ENCODE results near the gene C3orf70.

Gene C3orf70

DNA sequence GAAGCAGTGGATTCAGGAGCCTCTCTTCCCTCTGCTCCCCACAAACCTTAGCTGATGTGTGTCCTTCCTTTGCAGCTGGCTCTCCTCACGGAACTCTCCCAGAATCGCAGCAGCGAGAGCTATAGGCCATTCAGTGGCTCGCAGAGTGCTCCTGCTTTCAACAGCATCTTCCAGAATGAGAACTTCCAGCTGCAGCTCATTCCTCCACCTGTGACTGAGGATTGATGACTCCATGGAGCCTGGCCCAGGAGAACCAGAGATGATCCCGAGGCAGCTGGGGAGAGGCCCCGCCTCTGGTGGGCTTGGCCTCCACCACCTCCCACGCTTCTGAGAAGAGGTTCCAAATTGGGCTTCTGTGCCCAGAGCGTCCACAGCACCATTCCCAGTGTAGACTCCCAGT is 101.1 kb downstream of the C3orf70 start:
- DNase-seq (ENCODE audit: low spot score), result no peak

DNA sequence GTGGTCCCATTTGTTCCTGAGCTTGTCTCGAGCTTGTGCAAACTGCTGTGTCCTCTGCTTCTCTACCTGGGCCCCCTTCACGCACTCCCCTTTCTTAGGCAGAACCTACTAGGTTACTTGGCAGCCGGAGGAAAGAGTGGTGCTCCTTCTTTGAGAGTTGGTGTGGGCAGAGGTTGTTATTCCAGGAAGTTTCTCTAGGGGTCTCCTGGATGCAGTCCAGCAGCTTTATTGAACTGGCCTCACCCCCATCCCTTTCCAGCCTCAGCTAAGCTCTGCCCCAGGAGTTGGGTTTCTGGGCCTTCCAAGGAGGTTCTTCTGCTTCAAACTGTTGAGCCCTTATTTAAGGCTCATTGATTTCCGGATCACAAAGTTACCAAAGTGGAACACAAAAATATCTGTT is 103.2 kb downstream of the C3orf70 start:
- no peak for DNase-seq (ENCODE audit: low spot score)

DNA sequence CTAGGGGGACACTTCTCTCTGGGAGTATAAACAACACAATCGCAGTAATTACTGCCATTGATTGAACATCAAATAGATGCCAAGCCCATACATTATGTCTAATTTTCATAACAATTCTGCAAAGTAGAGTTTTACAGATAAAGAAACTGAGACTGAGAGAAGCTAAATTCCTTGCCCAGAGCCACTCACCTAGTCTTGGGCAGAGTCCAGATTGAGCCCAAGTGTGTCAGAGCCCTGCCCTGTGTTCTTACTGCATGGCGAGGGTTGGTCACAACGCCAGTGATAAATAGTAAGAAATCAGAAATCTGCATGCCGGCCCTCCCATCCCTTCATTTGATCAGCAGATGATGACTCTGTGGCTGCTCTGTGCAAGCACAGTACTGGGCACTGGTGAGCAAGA is 106.3 kb downstream of the C3orf70 start:
- DNase-seq (ENCODE audit: low spot score), result no peak

DNA sequence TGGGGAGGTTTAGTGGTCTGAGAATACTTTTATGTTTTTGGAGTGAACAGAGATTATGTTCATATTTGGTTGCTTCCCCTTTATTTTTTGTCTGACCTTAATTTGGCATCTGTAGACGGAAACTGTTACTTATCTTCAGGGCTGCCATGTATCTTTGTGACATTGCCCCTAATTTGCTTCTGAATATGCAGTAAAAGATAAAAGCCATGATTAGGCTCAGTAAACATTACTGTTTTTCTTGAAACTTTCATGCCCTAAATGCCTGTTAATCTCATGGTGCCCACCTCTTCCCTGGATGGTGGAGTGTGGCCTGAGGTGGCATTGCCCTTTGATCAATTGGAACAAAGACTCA is 106.7 kb downstream of the C3orf70 start:
- no peak for DNase-seq (ENCODE audit: low spot score)

DNA sequence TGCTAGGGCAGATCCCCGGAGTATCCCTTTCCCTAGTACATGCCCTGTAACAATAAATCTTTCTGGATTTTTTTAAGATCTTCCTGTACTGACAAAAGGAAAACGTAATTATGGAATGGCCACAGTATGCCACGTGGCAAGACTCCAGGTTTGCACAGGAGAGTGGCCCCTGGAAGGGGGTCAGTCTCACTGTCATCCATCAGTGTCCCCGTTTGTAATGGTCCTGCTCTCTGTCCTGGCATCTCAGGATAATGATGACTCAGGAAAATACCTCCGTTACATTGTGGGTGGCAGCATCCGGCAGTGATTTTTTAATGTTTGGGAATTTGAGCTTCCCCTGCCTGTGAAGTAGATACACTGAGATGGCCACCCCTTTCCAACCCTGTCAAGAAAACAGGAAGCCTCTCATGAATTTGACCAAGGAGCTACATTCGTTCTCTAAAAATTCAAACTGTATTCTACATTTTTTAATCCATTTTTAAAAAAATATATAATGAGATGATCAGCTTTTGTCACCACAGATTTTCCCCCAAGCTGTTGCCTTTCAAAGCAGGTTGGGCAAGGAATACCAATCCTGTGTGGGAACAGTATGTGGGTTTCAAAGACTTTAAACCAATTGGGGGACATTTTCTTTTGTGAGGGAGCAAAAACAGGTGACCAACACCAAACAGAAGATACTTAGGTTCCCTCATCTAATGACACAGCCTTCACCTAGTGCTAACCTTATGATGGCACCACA is 110.4 kb downstream of the C3orf70 start:
- DNase-seq (ENCODE audit: low spot score), result no peak

DNA sequence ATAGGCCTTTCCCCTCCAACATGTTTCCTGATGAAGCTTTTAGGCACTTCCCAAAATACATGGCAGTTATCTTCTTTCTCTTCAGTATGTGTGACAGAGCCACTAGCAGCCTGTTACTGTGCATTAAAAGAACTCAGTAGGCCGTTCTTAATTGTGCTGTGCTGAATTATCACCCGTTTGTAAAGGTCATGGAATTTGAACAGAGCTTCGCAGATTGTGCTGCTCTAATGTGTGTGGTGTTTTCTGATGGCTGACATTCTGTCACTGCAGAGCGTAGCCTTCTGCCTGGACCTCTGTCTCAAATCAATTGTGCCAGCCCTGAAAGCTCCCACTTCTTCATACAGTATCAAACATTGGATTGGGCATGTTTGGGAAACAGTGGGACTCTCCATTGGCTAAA is 111.3 kb downstream of the C3orf70 start:
- DNase-seq (ENCODE audit: low spot score), result no peak

DNA sequence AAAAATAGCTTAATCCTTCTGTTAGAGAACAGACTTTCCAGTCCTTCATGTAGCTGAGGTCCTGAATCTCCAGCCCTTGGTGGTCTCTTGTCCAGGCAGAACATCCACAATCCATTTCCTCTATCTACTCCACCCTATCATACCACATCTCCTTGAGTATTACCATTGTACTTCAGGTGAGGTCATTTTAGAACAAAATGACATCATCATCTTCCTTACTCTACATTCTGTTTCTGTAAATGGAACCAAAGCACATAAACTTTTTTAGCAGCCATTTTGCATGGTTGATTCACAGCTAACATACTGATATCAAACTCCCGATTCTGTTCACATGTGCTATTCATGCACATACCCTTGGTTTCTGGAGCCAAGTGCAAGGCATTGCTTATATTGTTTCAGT is 112.4 kb downstream of the C3orf70 start:
- no peak for DNase-seq (ENCODE audit: low spot score)

DNA sequence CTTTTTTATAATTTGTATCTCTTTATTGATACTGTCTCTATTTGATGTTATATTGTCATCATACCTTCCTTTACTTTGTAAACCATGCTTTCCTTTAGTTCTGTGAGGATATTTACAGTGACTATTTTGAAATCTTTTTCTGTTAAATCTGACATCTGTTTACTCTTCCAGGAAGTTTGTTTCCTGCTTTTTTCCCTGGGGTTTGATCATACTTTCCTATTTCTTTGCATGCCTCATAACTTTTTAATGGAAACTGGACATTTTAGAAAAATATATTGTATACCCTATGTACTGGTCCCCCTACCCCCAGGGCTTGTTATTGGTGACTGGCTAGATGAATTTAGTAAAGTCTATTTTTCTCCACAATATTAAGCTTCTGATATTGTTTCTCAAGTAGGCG is 115.1 kb downstream of the C3orf70 start:
- no peak for DNase-seq (ENCODE audit: low spot score)

DNA sequence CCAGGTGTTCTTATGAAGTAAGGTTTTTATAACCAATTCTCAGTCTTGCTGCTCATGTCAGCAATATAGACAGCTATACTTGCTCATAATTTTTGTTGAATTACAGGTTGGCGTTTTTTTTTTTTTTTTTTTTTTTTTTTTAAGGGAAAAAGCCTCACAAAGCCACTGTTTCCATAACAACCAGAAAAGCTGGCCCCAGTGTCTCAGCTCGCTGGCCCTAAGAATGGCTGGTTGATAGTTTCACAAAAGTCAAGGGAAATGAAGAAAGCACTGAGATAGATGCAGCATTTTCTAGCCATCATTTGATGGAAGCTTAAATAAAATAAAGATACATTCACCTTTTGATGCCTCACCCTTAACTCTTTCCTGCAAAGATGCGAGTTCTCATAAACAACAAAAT is 121.9 kb downstream of the C3orf70 start:
- DNase-seq (ENCODE audit: low spot score), result no peak

DNA sequence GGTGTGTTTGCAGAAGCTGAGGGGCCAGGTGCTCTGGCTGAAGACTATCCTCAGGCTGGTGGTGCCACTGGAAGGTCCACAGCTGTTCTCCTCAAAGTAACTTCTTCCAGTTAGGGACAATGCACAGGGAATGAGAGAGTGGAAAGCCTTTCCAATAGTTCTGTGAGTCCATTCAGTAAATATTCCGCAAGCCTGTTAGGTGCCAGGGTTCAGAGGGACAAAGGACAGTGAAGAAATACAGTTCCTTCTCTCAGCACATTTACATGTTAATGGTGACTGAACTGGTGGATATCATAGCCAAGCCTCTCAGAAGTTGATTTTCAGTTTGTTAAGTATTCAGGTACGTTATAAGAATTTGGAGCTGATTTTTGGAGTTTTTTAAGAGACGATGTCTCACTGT is 122.5 kb downstream of the C3orf70 start:
- DNase-seq (ENCODE audit: low spot score), result no peak

DNA sequence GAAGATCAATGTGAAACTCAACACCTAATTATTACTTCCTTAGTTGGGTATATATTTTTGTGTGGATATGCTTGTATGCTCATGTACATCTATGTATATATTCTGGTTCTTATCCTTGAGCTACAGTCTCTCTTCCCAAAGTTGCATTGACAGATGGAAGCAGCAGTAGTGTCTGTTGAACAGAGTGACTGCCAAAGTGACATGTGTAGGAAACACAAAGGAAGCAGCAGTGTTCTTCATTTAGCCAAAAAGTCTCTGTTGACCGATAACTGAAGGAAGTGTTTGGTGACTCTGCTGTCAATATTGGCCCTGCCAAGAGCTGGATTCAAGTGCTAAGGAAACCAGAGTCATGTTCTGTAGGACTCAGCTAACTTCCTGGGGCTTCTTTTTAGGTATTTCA is 123.8 kb downstream of the C3orf70 start:
- no peak for DNase-seq (ENCODE audit: low spot score)

DNA sequence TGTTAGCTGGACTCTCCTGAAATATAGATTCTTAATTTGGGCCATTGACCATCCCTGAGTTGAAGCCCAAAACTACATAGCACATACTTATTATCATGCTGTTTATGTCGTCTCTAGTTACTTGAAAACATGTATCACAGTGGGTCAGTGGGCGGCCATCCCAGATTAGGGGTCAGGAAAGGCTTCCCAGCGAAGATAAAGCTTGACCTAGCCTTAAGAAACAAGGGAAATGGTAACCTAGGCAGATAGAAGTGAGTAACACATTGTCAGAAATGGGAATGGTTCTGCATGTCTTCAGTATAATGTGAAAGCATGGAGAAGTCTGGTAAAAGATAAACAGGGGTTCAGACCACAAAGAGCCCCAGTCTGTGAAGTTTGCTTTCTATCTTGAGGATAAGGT is 124.7 kb downstream of the C3orf70 start:
- no peak for DNase-seq (ENCODE audit: low spot score)

Measured in globus pallidus (tissue), 1 donor.